A673 (cell line): ENCODE measurements around the gene DCN. TPM values are rescaled to one million over a fixed set of nuclear protein-coding genes. Genes with fewer than 3 reads are reported as not detected.

Experiments used
- BruUV-seq: library from RNA; stranded (reverse); fragments of 400-500 nt; replicated peaks from 2 replicates; lab custom pipeline; 2021; lab: Mats Ljungman, UMichigan
- CTCF ChIA-PET: fragments of 300-600 bp; sonication (Branson Sonifier 250); formaldehyde crosslinking; loops from one replicate; lab custom pipeline; 2022; ENCODE audit warnings: antibody characterized with exemption; lab: Charles Lee
- POLR2A ChIA-PET: fragments of 300-600 bp; sonication (Branson Sonifier 250); formaldehyde crosslinking; loops from one replicate; lab custom pipeline; 2022; ENCODE audit warnings: antibody characterized with exemption; ENCODE audit not compliant: low non-redundant PET; lab: Charles Lee
- DNase-seq: peaks from one replicate; pipeline ENCODE4 v3.0.0-alpha.2; 2015; ENCODE audit warnings: low spot score
- H3K27ac ChIP-seq: fragments of 200-600 bp; sonication (generic); 2 replicates; pipeline ENCODE4 v1.5.1; 2016; ENCODE audit warnings: mixed run types, low read depth, mild to moderate bottlenecking, mixed read lengths, antibody characterized with exemption, low read length; ENCODE audit not compliant: poor library complexity, severe bottlenecking
- H3K27me3 ChIP-seq: fragments of 200-600 bp; sonication (generic); replicated peaks from 2 replicates; pipeline ENCODE4 v1.6.1; 2017; ENCODE audit warnings: mixed run types, low read depth, mild to moderate bottlenecking, mixed read lengths, antibody characterized with exemption, low read length; ENCODE audit not compliant: insufficient read depth, poor library complexity
- H3K36me3 ChIP-seq: fragments of 200-600 bp; sonication (generic); 2 replicates; pipeline ENCODE4 v1.6.1; 2016; ENCODE audit warnings: mixed run types, mild to moderate bottlenecking, mixed read lengths, antibody characterized with exemption, low read length; ENCODE audit not compliant: insufficient read depth, poor library complexity, severe bottlenecking
- H3K4me1 ChIP-seq: fragments of 200-600 bp; sonication (generic); 2 replicates; pipeline ENCODE4 v1.6.1; 2017; ENCODE audit warnings: mixed run types, mild to moderate bottlenecking, mixed read lengths, antibody characterized with exemption, low read length; ENCODE audit not compliant: insufficient read depth, poor library complexity, severe bottlenecking
- H3K4me3 ChIP-seq: fragments of 200-600 bp; sonication (generic); 2 replicates; pipeline ENCODE4 v1.5.1; 2016; ENCODE audit warnings: low read depth, mixed run types, mild to moderate bottlenecking, mixed read lengths, low read length; ENCODE audit not compliant: poor library complexity, severe bottlenecking
- H3K9me3 ChIP-seq: fragments of 200-600 bp; sonication (generic); 2 replicates; pipeline ENCODE4 v1.6.1; 2016; ENCODE audit warnings: mixed run types, low read depth, mild to moderate bottlenecking, mixed read lengths, antibody characterized with exemption, low read length; ENCODE audit not compliant: poor library complexity, severe bottlenecking
- EZH2 ChIP-seq: fragments of 200-600 bp; sonication (generic); IDR thresholded peaks from 2 replicates; pipeline ENCODE4 v1.6.1; 2017; ENCODE audit warnings: borderline replicate concordance, low read depth, mild to moderate bottlenecking, mixed read lengths, antibody characterized with exemption, low read length; ENCODE audit not compliant: poor library complexity, severe bottlenecking
- intact Hi-C: fragments of 100-400 bp; cut with micrococcal nuclease; formaldehyde crosslinking; loops from one replicate; pipeline ENCODE4 v1.10.0; 2022; ENCODE audit not compliant: unreplicated experiment
- total RNA-seq: library from RNA; stranded (reverse); gene quantifications from 2 replicates; pipeline ENCODE4 v1.2.3, GENCODE V29; 2021
- TF ChIP-seq, protein P1 (sequence below): fragments of 300-800, 200-600 bp; sonication (generic); conservative IDR thresholded peaks from 2 replicates; pipeline ENCODE4 v1.5.1; 2017; ENCODE audit warnings: low read depth, mild to moderate bottlenecking, antibody characterized with exemption, low read length, moderate library complexity, mixed read lengths

The DCN gene
- total RNA-seq, 1 experiment from 2014 or later = 3.5 TPM

DNA sequence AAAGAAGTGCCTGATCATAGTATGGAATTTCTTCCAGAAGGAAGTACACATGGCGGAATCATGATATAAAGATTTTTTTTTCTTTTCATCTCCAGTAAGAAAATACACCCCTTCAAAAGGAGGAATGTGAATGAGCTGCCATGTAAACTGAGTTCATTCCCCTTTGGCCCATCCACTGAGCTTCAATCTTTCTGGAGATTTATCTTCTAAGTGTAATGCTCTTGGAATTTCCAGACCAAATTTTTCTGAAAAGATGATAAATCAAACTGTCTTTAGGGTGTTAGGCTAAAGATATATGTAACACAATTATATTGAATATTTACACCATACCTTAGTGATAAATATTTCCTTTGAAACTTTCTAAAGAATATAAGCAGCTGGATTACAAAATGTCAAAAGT, 5.2 kb downstream of the DCN start:
- Histone ChIP-seq H3K9me3 (no peaks in the 10 kb centered on the region), H3K36me3 (no peaks in the 10 kb centered on the region), H3K4me1 (peaks cover 11% of the 10 kb centered on the region), H3K27ac (no peak overlapping the region), H3K4me3 (no peak overlapping the region), H3K27me3 (no peaks in the 10 kb centered on the region)
- ChIA-PET POLR2A (no interaction called here), CTCF (interaction anchor here (1.5 kb wide), 1 partner anchor 149 kb away, joined by 5 read pairs; no protein-coding TSS in a partner anchor)
- intact Hi-C loops = no loop called here
- no peak for DNase-seq
- BruUV-seq = no TSS peak
- TF ChIP-seq EZH2 = no peak
- TF ChIP-seq, protein P1, sequence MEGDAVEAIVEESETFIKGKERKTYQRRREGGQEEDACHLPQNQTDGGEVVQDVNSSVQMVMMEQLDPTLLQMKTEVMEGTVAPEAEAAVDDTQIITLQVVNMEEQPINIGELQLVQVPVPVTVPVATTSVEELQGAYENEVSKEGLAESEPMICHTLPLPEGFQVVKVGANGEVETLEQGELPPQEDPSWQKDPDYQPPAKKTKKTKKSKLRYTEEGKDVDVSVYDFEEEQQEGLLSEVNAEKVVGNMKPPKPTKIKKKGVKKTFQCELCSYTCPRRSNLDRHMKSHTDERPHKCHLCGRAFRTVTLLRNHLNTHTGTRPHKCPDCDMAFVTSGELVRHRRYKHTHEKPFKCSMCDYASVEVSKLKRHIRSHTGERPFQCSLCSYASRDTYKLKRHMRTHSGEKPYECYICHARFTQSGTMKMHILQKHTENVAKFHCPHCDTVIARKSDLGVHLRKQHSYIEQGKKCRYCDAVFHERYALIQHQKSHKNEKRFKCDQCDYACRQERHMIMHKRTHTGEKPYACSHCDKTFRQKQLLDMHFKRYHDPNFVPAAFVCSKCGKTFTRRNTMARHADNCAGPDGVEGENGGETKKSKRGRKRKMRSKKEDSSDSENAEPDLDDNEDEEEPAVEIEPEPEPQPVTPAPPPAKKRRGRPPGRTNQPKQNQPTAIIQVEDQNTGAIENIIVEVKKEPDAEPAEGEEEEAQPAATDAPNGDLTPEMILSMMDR = no peak

DNA sequence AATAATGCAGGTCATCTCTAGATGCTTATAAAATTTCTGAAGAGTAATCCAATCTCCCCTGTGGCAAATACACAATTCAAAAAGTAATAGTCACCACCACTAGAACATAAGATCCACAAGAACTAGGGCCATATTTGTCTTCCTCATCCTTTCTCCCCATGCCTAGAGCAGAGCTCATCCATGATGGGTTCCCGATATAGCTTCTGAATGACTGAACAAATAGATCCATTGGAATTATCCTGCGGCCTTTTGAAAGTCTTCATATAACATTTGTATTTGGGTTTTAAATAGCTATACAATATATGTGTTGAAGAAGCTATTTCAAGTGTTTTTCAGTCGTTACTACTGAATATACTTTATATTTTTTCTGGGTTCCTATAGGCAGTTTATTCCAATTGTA, 5.7 kb downstream of the DCN start:
- intact Hi-C loops = no loop called here
- ChIA-PET CTCF (interaction anchor here (1.5 kb wide), 1 partner anchor 150 kb away, joined by 5 read pairs; no protein-coding TSS in a partner anchor), POLR2A (no interaction called here)
- no peaks in the 10 kb centered on the region for H3K27me3 ChIP-seq
- no peak overlapping the region for H3K4me3 ChIP-seq
- no peaks in the 10 kb centered on the region for H3K9me3 ChIP-seq
- no peak overlapping the region for H3K27ac ChIP-seq
- no TSS peak for BruUV-seq
- H3K4me1 ChIP-seq = peaks cover 11% of the 10 kb centered on the region
- no peaks in the 10 kb centered on the region for H3K36me3 ChIP-seq
- TF ChIP-seq EZH2 = no peak
- TF ChIP-seq, protein P1 = no peak
- no peak for DNase-seq

DNA sequence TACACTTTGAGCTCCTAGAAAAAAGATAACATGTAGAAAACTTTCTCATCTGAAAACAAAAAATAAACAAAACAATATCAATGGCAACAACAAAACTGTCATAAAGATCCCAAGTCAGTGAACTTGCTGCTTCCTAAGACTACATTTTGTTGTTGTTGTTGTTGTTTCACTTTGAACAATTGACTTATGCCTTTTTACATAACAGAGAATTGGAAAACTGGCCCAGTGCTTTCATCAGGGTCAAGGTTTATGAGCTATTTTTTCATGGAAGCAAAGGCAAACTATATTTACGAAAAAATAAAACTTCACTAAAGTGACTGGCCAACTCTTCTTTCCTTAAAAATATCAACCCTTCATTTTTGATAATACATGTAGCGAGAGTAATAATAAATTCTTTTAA, 6.3 kb downstream of the DCN start:
- Histone ChIP-seq H3K9me3 (no peaks in the 10 kb centered on the region), H3K4me3 (no peak overlapping the region), H3K27me3 (no peaks in the 10 kb centered on the region), H3K4me1 (peaks cover 9% of the 10 kb centered on the region), H3K36me3 (no peaks in the 10 kb centered on the region), H3K27ac (no peak overlapping the region)
- ChIA-PET POLR2A (no interaction called here), CTCF (interaction anchor here (1.5 kb wide), 1 partner anchor 150 kb away, joined by 5 read pairs; no protein-coding TSS in a partner anchor)
- no peak for DNase-seq
- TF ChIP-seq, protein P1 = no peak
- TF ChIP-seq EZH2 = no peak
- intact Hi-C loops = no loop called here
- no TSS peak for BruUV-seq
